ENCODE data around the gene SPRY1. TPM values are rescaled to one million over a fixed set of nuclear protein-coding genes. Genes with fewer than 3 reads are reported as not detected.

SPRY1 gene
- total and polyA plus RNA-seq, 4 donors = 11.1 to 20.3 (median 12.4) TPM

DNA sequence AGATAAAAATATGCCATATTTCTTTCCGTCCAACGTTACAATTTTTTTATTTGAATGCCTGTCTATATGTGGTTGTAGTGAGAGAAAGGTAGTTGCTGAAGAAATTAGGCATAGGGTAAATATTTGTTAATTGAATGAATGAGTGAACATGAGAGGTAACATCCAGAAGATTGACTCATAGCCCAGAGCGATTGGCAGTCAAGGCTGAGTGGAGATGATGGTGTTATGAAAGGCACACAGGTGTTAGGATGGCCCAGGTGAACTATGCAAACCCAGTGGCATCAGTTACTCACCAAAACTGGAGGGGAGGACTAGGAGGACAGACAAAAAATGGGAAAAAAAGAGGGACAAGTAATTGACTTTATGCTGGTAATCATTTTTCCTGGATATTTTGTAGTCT lies 31.7 kb upstream of the SPRY1 start:
- TF ChIP-seq YY1 (IDR thresholded peaks at IDR 0.05) (no peak), JUND (IDR thresholded peaks at IDR 0.05) (no peak), RAD21 (IDR thresholded peaks at IDR 0.05) (no peak), HNF4G (IDR thresholded peaks at IDR 0.05) (no peak), EGR1 (IDR thresholded peaks at IDR 0.05; ENCODE audit: low read depth in 2 of 2) (no peak), SP1 (IDR thresholded peaks at IDR 0.05) (no peak), RXRA (IDR thresholded peaks at IDR 0.05) (no peak), TAF1 (conservative IDR thresholded peaks at IDR 0.05) (no peak), ZBTB33 (IDR thresholded peaks at IDR 0.05) (no peak)
- TF ChIP-seq, protein P1, sequence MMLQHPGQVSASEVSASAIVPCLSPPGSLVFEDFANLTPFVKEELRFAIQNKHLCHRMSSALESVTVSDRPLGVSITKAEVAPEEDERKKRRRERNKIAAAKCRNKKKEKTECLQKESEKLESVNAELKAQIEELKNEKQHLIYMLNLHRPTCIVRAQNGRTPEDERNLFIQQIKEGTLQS (IDR thresholded peaks at IDR 0.05) = no peak
- TF ChIP-seq, protein P2, sequence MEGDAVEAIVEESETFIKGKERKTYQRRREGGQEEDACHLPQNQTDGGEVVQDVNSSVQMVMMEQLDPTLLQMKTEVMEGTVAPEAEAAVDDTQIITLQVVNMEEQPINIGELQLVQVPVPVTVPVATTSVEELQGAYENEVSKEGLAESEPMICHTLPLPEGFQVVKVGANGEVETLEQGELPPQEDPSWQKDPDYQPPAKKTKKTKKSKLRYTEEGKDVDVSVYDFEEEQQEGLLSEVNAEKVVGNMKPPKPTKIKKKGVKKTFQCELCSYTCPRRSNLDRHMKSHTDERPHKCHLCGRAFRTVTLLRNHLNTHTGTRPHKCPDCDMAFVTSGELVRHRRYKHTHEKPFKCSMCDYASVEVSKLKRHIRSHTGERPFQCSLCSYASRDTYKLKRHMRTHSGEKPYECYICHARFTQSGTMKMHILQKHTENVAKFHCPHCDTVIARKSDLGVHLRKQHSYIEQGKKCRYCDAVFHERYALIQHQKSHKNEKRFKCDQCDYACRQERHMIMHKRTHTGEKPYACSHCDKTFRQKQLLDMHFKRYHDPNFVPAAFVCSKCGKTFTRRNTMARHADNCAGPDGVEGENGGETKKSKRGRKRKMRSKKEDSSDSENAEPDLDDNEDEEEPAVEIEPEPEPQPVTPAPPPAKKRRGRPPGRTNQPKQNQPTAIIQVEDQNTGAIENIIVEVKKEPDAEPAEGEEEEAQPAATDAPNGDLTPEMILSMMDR (IDR thresholded peaks at IDR 0.05; ENCODE audit: low read depth, low read length, missing input control) = no peak
- no peaks in the 10 kb centered on the region for H3K9me3 ChIP-seq (ENCODE audit: control insufficient read depth in 4 of 4, low read length in 3 of 4)
- no peak for DNase-seq (ENCODE audit: low spot score)
- no peaks in the 10 kb centered on the region for H3K27me3 ChIP-seq (ENCODE audit: control insufficient read depth in 4 of 4, insufficient read depth in 4 of 4, low read length in 3 of 4)
- H3K9ac ChIP-seq (ENCODE audit: low read depth in 1 of 2, low read length in 2 of 2) = no peak overlapping the region
- 89% methylated on average over 3 of the region's 3 CpGs for whole genome bisulfite sequencing
- no peak overlapping the region for H3K4me3 ChIP-seq (ENCODE audit: low read depth in 1 of 3, low read length in 3 of 3)
- no peak overlapping the region for H3K27ac ChIP-seq (ENCODE audit: low read depth in 1 of 2, low read length in 2 of 2)
- H3K36me3 ChIP-seq (ENCODE audit: control insufficient read depth in 4 of 4, insufficient read depth in 3 of 4, low read depth in 1 of 4, low read length in 3 of 4) = no peaks in the 10 kb centered on the region
- H3K4me1 ChIP-seq (ENCODE audit: control insufficient read depth in 4 of 4, insufficient read depth in 4 of 4, low read length in 3 of 4) = no peaks in the 10 kb centered on the region

GRCh38 chr4:123365412-123365811 lies 31.2 kb upstream of the SPRY1 start:
- H3K4me3 ChIP-seq (ENCODE audit: low read depth in 1 of 3, low read length in 3 of 3) = no peak overlapping the region
- no peaks in the 10 kb centered on the region for H3K4me1 ChIP-seq (ENCODE audit: control insufficient read depth in 4 of 4, insufficient read depth in 4 of 4, low read length in 3 of 4)
- WGBS = 85% methylated on average over 1 of the region's 1 CpG
- H3K36me3 ChIP-seq (ENCODE audit: control insufficient read depth in 4 of 4, insufficient read depth in 3 of 4, low read depth in 1 of 4, low read length in 3 of 4) = no peaks in the 10 kb centered on the region
- H3K27ac ChIP-seq (ENCODE audit: low read depth in 1 of 2, low read length in 2 of 2) = no peak overlapping the region
- no peak overlapping the region for H3K9ac ChIP-seq (ENCODE audit: low read depth in 1 of 2, low read length in 2 of 2)
- no peak for DNase-seq (ENCODE audit: low spot score)
- H3K9me3 ChIP-seq (ENCODE audit: control insufficient read depth in 4 of 4, low read length in 3 of 4) = no peaks in the 10 kb centered on the region
- TF ChIP-seq EGR1 (IDR thresholded peaks at IDR 0.05; ENCODE audit: low read depth in 2 of 2) (no peak), FOXA2 (IDR thresholded peaks at IDR 0.05) (no peak), HNF4A (conservative IDR thresholded peaks at IDR 0.05) (no peak), HNF4G (IDR thresholded peaks at IDR 0.05) (no peak), MAX (IDR thresholded peaks at IDR 0.05) (no peak), JUND (IDR thresholded peaks at IDR 0.05) (no peak), RAD21 (IDR thresholded peaks at IDR 0.05) (no peak), REST (IDR thresholded peaks at IDR 0.05) (no peak), ZBTB33 (IDR thresholded peaks at IDR 0.05) (no peak), RXRA (IDR thresholded peaks at IDR 0.05) (no peak), GABPA (IDR thresholded peaks at IDR 0.05 in 1 of 2, conservative IDR thresholded peaks at IDR 0.05 in 1 of 2) (no peak), YY1 (IDR thresholded peaks at IDR 0.05) (no peak), NR2F2 (IDR thresholded peaks at IDR 0.05) (no peak), TAF1 (conservative IDR thresholded peaks at IDR 0.05) (no peak), FOXA1 (IDR thresholded peaks at IDR 0.05) (no peak), SP1 (IDR thresholded peaks at IDR 0.05) (no peak)
- TF ChIP-seq, protein P1 (IDR thresholded peaks at IDR 0.05) = no peak
- TF ChIP-seq, protein P2 (IDR thresholded peaks at IDR 0.05; ENCODE audit: low read depth, low read length, missing input control) = no peak
- no peaks in the 10 kb centered on the region for H3K27me3 ChIP-seq (ENCODE audit: control insufficient read depth in 4 of 4, insufficient read depth in 4 of 4, low read length in 3 of 4)

All from liver (tissue), 9 donors.